CD4-positive, alpha-beta memory T cell (primary cell): ENCODE data around the gene DACT2. TPM values are rescaled to one million over a fixed set of nuclear protein-coding genes. Genes with fewer than 3 reads are reported as not detected.

ENCODE experiments used
- CTCF ChIA-PET: fragments of 350-600 bp; sonication (Branson Sonifier 250); formaldehyde crosslinking; loops from one replicate; lab custom pipeline; 2021; ENCODE audit warnings: inconsistent platforms; ENCODE audit not compliant: partially characterized antibody; lab: Charles Lee
- POLR2A ChIA-PET: fragments of 350-600 bp; sonication (Branson Sonifier 250); formaldehyde crosslinking; loops from one replicate; lab custom pipeline; 2021; ENCODE audit not compliant: partially characterized antibody; lab: Charles Lee
- DNase-seq, 5 donors: peaks; one replicate each; pipeline versions ENCODE4 v3.0.0 to v3.0.0-alpha.2; 2020 to 2022; ENCODE audit warnings: mixed read lengths in 1 of 5
- H3K27ac ChIP-seq: one replicate; pipeline ENCODE4 v1.7.0; 2013; ENCODE audit warnings: low read depth, low read length
- H3K27me3 ChIP-seq: 2 replicates; pipeline ENCODE4 v1.7.0; 2013; ENCODE audit warnings: mild to moderate bottlenecking, low read length, moderate library complexity; ENCODE audit not compliant: insufficient read depth
- H3K36me3 ChIP-seq: 2 replicates; pipeline ENCODE4 v1.7.0; 2013; ENCODE audit warnings: mild to moderate bottlenecking, low read length, moderate library complexity; ENCODE audit not compliant: insufficient read depth
- H3K4me1 ChIP-seq: 2 replicates; pipeline ENCODE4 v1.7.0; 2013; ENCODE audit warnings: mild to moderate bottlenecking, low read length, moderate library complexity; ENCODE audit not compliant: insufficient read depth
- H3K4me3 ChIP-seq, 2 donors: one replicate each; pipeline ENCODE4 v1.7.0; 2013; ENCODE audit warnings: low read length in 2 of 2, mild to moderate bottlenecking in 1 of 2
- H3K9me3 ChIP-seq, 2 donors: one replicate each; pipeline ENCODE4 v1.7.0; 2013; ENCODE audit warnings: low read length in 2 of 2, control low read depth in 1 of 2; ENCODE audit not compliant: control insufficient read depth in 1 of 2
- H3K27ac Mint-ChIP-seq, 7 donors: one replicate each; pipeline ENCODE4 v1.8.0; 2020 to 2021; ENCODE audit warnings: mixed read lengths in 7 of 7, mild to moderate bottlenecking in 6 of 7, inconsistent platforms in 3 of 7, moderate library complexity in 3 of 7
- H3K27me3 Mint-ChIP-seq, 2 donors: one replicate each; pipeline ENCODE4 v1.8.0; 2020 to 2021; ENCODE audit warnings: mixed read lengths in 2 of 2
- H3K36me3 Mint-ChIP-seq, 2 donors: one replicate each; pipeline ENCODE4 v1.8.0; 2020 to 2021; ENCODE audit warnings: mixed read lengths in 2 of 2, inconsistent platforms in 1 of 2, mild to moderate bottlenecking in 1 of 2
- H3K4me1 Mint-ChIP-seq, 4 donors: one replicate each; pipeline ENCODE4 v1.8.0; 2020 to 2021; ENCODE audit warnings: mixed read lengths in 4 of 4, mild to moderate bottlenecking in 1 of 4
- H3K4me3 Mint-ChIP-seq, 8 donors: one replicate each; pipeline ENCODE4 v1.8.0; 2020 to 2021; ENCODE audit warnings: mixed read lengths in 8 of 8, mild to moderate bottlenecking in 7 of 8, moderate library complexity in 6 of 8, inconsistent platforms in 3 of 8
- H3K9me3 Mint-ChIP-seq, 8 donors: one replicate each; pipeline ENCODE4 v1.8.0; 2020 to 2021; ENCODE audit warnings: mixed read lengths in 8 of 8, mild to moderate bottlenecking in 5 of 8, inconsistent platforms in 3 of 8, moderate library complexity in 1 of 8
- intact Hi-C: fragments of 100-400 bp; cut with micrococcal nuclease; formaldehyde crosslinking; loops from one replicate; pipeline ENCODE4 v1.15.1; 2023
- polyA plus RNA-seq, 2 donors: library from polyadenylated mRNA; unstranded; fragments of 300-500 nt; fragmentation: Illumina TruSeq; gene quantifications; one replicate each; pipeline ENCODE4 v1.2.3, GENCODE V29; 2021
- total RNA-seq, 2 experiments: library from RNA; stranded (reverse); gene quantifications; one replicate each; pipeline ENCODE4 v1.2.3, GENCODE V29; 2021

The DACT2 gene
- total and polyA plus RNA-seq, 4 experiments from 2014 or later = not detected

DNA sequence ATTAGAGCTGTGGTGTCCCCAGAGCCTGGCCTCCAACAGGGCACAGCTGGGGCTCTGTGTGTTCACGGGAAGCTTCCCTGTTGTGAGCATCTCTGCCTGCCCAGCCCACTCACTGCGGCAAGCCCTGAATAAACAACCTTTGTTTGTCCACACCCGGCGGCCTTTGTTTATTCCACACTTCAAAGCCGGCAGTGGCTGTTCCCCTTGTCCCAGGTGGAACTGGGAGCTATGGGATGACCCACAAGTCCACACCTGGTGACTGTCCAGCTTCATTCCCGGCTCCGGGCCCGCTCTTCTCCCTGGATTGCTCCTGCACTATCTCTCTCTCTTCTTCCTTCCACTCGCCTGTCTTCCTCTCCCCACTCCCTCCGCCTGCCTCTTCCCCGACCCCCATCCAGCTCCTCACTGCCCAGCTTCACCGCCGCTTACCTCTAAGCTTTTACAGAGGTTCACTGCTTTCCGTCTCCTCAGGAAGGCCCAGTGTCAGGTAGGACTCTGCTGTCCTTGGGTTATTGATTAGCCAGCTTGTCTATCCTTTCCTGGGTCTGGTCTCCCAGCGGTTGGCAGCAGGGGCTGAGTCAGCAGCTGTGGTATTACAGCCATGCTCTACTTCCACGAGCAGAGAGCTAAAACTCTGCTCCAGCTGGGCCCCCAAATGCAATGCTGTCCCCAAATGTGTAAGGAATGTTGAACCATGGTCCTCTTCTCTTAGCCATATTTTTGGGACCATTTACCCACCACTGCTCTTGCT lies 17.8 kb downstream of the DACT2 start:
- Histone ChIP-seq H3K4me3 (no peak overlapping the region), H3K36me3 (no peaks in the 10 kb centered on the region), H3K9me3 (no peaks in the 10 kb centered on the region), H3K27me3 (no peaks in the 10 kb centered on the region), H3K4me1 (no peaks in the 10 kb centered on the region), H3K27ac (no peak overlapping the region)
- Mint-ChIP-seq H3K9me3 (no peaks in the 10 kb centered on the region), H3K4me3 (no peak overlapping the region), H3K27ac (no peak overlapping the region), H3K36me3 (no peaks in the 10 kb centered on the region), H3K27me3 (peaks cover 3 to 8% of the 10 kb centered on the region in 2 donors), H3K4me1 (no peaks in the 10 kb centered on the region)
- ChIA-PET CTCF (no interaction called here), POLR2A (no interaction called here)
- DNase-seq = no peak
- intact Hi-C loops = no loop called here

DNA sequence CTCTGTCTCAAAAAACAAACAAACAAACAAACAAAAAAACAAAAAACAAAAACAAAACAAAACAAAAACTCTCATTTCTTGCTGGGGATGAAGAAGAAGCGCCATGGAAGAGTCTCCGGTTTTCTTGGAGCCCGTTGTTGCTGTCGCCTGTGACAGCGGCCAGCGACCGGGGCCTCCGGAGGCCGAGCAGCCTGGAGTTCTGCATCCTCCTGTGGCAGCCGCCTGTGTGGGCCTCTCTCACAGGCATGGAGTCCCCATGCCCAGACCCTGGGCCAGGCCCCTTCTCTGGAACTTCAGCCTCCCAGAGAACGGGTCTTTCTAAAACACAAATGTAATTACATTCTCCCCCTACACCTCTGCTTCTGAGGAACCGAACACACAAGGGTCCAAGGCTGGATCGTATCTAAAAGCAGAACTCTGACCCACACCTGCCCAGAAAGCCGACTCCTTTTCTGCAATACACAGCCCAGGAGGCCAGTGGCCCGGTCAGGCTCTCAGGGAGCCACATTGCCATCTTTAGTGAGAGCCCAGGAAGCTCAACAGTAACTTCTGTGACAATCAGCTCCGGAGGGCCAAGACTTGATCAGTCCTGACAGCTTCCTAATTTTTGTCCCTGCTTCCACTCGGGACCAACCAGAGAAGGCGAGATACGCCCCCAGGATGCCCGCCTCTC lies 18.5 kb downstream of the DACT2 start:
- Mint-ChIP-seq H3K4me1 (no peaks in the 10 kb centered on the region), H3K27me3 (peaks cover 0 to 9% of the 10 kb centered on the region in 2 donors), H3K27ac (no peak overlapping the region), H3K9me3 (no peaks in the 10 kb centered on the region), H3K36me3 (no peaks in the 10 kb centered on the region), H3K4me3 (no peak overlapping the region)
- POLR2A ChIA-PET = no interaction called here
- Histone ChIP-seq H3K4me3 (no peak overlapping the region), H3K27me3 (no peaks in the 10 kb centered on the region), H3K27ac (no peak overlapping the region), H3K36me3 (no peaks in the 10 kb centered on the region), H3K9me3 (no peaks in the 10 kb centered on the region), H3K4me1 (no peaks in the 10 kb centered on the region)
- DNase-seq = no peak
- CTCF ChIA-PET = no interaction called here
- intact Hi-C loops = no loop called here

DNA sequence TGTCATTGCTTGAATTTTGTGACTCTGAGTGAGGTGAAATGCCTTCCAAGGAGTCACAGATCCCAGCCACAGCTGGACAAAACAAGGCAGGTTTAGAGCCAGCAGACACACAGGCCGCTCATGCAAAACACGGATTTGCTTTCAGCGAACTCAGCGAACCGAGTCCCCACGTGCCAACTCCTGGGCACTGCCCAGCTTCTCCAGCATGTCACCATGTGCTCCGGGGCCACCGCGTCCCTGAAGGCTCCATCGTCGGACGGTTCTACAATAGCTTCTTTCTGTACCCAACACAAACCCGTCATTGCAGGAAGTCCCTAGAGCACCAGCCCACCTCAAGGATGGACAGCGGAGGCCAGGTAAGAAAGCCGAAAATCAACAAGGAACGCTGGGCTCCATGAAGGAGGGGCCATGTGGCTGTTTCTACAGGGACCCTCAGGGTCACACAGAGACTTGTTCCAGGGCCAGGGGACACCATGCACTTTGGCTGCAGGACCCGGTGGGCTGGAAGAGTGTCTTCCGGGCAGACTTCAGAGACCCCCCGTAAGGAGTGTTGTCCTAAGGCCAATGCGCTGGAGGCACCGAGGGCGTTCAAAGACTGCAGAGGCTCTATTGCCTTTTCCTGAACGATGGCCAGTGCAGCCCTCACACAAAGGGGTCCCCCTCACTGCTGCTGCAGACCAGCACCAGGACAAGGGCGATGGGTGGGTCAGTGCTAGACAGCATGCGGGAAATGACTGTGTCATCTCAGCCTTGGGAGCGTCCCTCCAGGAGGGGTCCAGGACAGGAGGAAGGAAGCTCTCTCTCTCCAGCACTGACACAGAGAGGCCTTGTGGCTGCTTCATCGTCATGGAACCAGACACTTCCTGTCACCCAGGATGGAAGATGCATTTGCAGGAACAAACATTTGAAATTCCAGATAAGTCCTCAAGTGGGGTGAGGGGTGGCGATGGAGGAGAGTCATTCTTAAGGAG lies 19.8 kb downstream of the DACT2 start:
- Histone ChIP-seq H3K4me3 (no peak overlapping the region), H3K27ac (no peak overlapping the region), H3K9me3 (no peaks in the 10 kb centered on the region), H3K27me3 (no peaks in the 10 kb centered on the region), H3K4me1 (no peaks in the 10 kb centered on the region), H3K36me3 (no peaks in the 10 kb centered on the region)
- peaks cover 0 to 9% of the 10 kb centered on the region in 2 donors for H3K27me3 Mint-ChIP-seq
- H3K36me3 Mint-ChIP-seq = no peaks in the 10 kb centered on the region
- no peak overlapping the region for H3K27ac Mint-ChIP-seq
- H3K9me3 Mint-ChIP-seq = no peaks in the 10 kb centered on the region
- intact Hi-C loops = no loop called here
- CTCF ChIA-PET = interaction anchor here (1.3 kb wide), 1 partner anchor 10 kb away, joined by 4 read pairs; no protein-coding TSS in a partner anchor
- H3K4me3 Mint-ChIP-seq = no peak overlapping the region
- no peak for DNase-seq
- H3K4me1 Mint-ChIP-seq = no peaks in the 10 kb centered on the region
- POLR2A ChIA-PET = no interaction called here

DNA sequence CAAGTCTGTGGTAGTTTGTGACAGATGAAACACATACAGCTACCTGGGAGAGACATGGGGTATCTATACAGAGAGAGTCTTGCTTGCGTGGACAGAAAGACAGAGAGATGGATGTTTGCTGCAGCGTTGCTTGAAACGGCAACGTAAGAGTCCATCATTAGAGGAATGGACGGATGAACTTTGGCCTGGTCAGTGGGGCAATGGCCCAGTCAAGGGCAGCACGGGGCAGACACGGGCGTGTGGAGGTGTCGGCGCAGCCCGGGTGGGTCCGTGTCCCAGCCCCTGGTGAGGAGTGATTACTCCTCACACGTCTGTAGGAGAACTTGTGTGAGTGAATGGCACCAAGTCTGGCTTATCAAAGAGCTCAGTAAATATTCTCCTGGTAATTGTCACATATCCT lies 21.9 kb downstream of the DACT2 start:
- POLR2A ChIA-PET = no interaction called here
- H3K36me3 ChIP-seq = no peaks in the 10 kb centered on the region
- no peak overlapping the region for H3K4me3 ChIP-seq
- Mint-ChIP-seq H3K27ac (no peak overlapping the region), H3K36me3 (no peaks in the 10 kb centered on the region), H3K4me1 (no peaks in the 10 kb centered on the region), H3K4me3 (no peak overlapping the region), H3K9me3 (peaks cover 0 to 2% (median 0%) of the 10 kb centered on the region in 8 donors), H3K27me3 (peaks cover 0 to 12% of the 10 kb centered on the region in 2 donors)
- CTCF ChIA-PET = no interaction called here
- no peak overlapping the region for H3K27ac ChIP-seq
- intact Hi-C loops = no loop called here
- no peaks in the 10 kb centered on the region for H3K27me3 ChIP-seq
- no peaks in the 10 kb centered on the region for H3K4me1 ChIP-seq
- H3K9me3 ChIP-seq = no peaks in the 10 kb centered on the region
- no peak for DNase-seq

DNA sequence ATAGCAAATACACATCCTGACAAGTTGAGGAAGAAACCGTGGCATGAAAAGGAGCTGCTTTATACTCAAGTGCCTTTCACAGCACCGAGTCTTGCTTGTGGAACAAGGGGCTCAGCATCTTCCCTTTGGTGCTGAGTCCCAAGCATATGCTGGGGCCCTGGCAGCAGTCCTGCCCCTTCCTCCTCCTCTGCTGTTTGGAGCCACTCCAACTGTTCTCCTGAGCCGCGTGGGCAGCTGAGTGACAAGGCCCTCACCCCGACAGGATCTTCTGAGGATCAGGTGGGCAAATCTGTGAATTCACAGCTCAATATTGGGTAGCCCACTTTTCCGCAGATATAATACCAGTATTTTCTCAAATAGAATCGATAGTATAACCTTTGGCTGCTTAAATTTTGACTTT lies 24.7 kb downstream of the DACT2 start:
- H3K9me3 Mint-ChIP-seq = peaks cover 0 to 2% (median 0%) of the 10 kb centered on the region in 8 donors
- peaks cover 0 to 6% of the 10 kb centered on the region in 2 donors for H3K27me3 Mint-ChIP-seq
- intact Hi-C loops = no loop called here
- no peaks in the 10 kb centered on the region for H3K27me3 ChIP-seq
- no peaks in the 10 kb centered on the region for H3K36me3 Mint-ChIP-seq
- H3K27ac Mint-ChIP-seq = no peak overlapping the region
- H3K4me1 ChIP-seq = no peaks in the 10 kb centered on the region
- ChIA-PET CTCF (no interaction called here), POLR2A (no interaction called here)
- H3K27ac ChIP-seq = no peak overlapping the region
- no peaks in the 10 kb centered on the region for H3K36me3 ChIP-seq
- no peaks in the 10 kb centered on the region for H3K4me1 Mint-ChIP-seq
- H3K9me3 ChIP-seq = no peaks in the 10 kb centered on the region
- H3K4me3 ChIP-seq = no peak overlapping the region
- no peak for DNase-seq
- no peak overlapping the region for H3K4me3 Mint-ChIP-seq

DNA sequence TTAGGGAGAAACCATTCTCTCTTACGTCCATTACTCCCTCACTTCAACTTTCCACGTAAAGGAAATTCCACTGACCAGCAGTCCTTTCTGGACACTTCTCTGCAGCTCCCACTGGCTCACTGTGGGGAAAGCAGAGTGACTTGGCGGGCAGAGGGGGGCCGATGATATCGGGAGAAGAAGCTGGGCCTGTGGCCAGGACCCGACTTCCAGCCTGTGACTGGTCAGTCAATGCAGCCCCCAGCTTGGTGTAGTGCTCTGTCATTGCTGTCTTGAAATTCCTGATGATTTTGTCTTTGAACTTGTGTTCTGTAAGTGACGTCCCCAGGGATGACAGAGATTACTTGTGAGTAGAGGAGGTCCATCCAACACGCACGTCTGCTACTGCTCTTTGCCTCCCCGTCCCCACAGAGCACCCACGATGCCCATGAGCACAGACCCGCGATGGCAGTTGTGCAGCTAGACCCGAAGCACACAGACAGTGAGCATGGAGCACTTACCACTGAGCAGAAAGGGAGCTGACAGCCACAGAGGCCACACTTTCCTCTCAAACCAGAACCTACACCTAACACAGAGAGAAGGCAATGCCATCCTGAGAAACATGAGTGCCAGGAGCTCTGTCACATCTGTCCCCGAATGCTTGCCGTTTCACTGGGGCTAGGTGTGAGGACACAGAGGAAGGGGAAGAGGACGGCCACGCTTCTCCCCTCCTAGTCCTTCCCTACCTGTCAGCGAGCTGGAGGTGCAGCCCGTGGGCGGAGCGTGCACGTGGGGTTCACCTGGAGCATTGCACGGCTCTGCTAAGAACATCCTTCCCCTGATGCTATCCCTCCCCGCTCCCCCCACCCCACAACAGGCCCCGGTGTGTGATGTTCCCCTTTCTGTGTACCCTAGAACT lies 25.7 kb downstream of the DACT2 start:
- Histone ChIP-seq H3K27me3 (no peaks in the 10 kb centered on the region), H3K9me3 (no peaks in the 10 kb centered on the region), H3K27ac (no peak overlapping the region), H3K36me3 (no peaks in the 10 kb centered on the region), H3K4me3 (no peak overlapping the region), H3K4me1 (no peaks in the 10 kb centered on the region)
- DNase-seq = no peak
- intact Hi-C loops = no loop called here
- Mint-ChIP-seq H3K36me3 (no peaks in the 10 kb centered on the region), H3K27me3 (peaks cover 0 to 6% of the 10 kb centered on the region in 2 donors), H3K9me3 (peaks cover 0 to 4% (median 0%) of the 10 kb centered on the region in 8 donors), H3K27ac (no peak overlapping the region), H3K4me1 (no peaks in the 10 kb centered on the region), H3K4me3 (no peak overlapping the region)
- POLR2A ChIA-PET = no interaction called here
- CTCF ChIA-PET = no interaction called here
